GM19438 (cell line): Measurements from ENCODE around the gene CDH12.
"Not testable (repeated sequence)": the region's sequence is repeated elsewhere in the genome, so short reads cannot be mapped to it uniquely, and the experiment has no call there.

ENCODE experiments used
- ATAC-seq: cut with Tn5 transposase; IDR thresholded peaks from one replicate; pipeline ENCODE4 v1.9.1; 2021; ENCODE audit warnings: low read depth; ENCODE audit not compliant: unreplicated experiment

CDH12 gene

GRCh38 chr5:22852807-22853660 is at the start of gene CDH12:
Gene CDH12, minus strand, starts transcription at chr5:22853344.
- no peak for ATAC-seq

- ATAC-seq: no peak
These were observed 48.7 kb upstream of the CDH12 start for GRCh38 chr5:22901885-22902284.

GRCh38 chr5:22900801-22901310 is 47.7 kb upstream of the CDH12 start:
- ATAC-seq: no peak

GRCh38 chr5:22899341-22899740 is 46.2 kb upstream of the CDH12 start:
- no peak for ATAC-seq

- ATAC-seq: no peak
These were observed 43.0 kb upstream of the CDH12 start for GRCh38 chr5:22896152-22896551.

GRCh38 chr5:22892441-22892840 is 39.3 kb upstream of the CDH12 start:
- no peak for ATAC-seq

GRCh38 chr5:22889720-22890119 is 36.6 kb upstream of the CDH12 start:
- ATAC-seq: no peak

- no peak for ATAC-seq
These were observed 34.4 kb upstream of the CDH12 start for GRCh38 chr5:22887566-22887965.

GRCh38 chr5:22858911-22859310 is 5.8 kb upstream of the CDH12 start:
- not testable (repeated sequence) for ATAC-seq

GRCh38 chr5:22855824-22856223 is 2.7 kb upstream of the CDH12 start:
- no peak for ATAC-seq

- ATAC-seq: no peak
These were observed 2.2 kb downstream of the CDH12 start for GRCh38 chr5:22850981-22851380.

GRCh38 chr5:22846693-22847092 is 6.5 kb downstream of the CDH12 start:
- ATAC-seq: no peak

- no peak for ATAC-seq
These were observed 8.5 kb downstream of the CDH12 start for GRCh38 chr5:22844636-22845035.

GRCh38 chr5:22844155-22844554 is 9.0 kb downstream of the CDH12 start:
- no peak for ATAC-seq

GRCh38 chr5:22842574-22842973 is 10.6 kb downstream of the CDH12 start:
- ATAC-seq: no peak

GRCh38 chr5:22837803-22838202 is 15.3 kb downstream of the CDH12 start:
- no peak for ATAC-seq

- ATAC-seq: no peak
These were observed 17.5 kb downstream of the CDH12 start for GRCh38 chr5:22835686-22836085.

GRCh38 chr5:22793463-22793862 is 59.7 kb downstream of the CDH12 start:
- no peak for ATAC-seq

- no peak for ATAC-seq
These were observed 65.3 kb downstream of the CDH12 start for GRCh38 chr5:22787807-22788206.

GRCh38 chr5:22787398-22787797 is 65.7 kb downstream of the CDH12 start:
- ATAC-seq: no peak

GRCh38 chr5:22780756-22781155 is 72.4 kb downstream of the CDH12 start:
- no peak for ATAC-seq

- ATAC-seq: no peak
These were observed 73.6 kb downstream of the CDH12 start for GRCh38 chr5:22779499-22779898.
